ENCODE results near the gene PKNOX1.
"Not testable (repeated sequence)": the region's sequence is repeated elsewhere in the genome, so short reads cannot be mapped to it uniquely, and the experiment has no call there.

Gene PKNOX1

DNA sequence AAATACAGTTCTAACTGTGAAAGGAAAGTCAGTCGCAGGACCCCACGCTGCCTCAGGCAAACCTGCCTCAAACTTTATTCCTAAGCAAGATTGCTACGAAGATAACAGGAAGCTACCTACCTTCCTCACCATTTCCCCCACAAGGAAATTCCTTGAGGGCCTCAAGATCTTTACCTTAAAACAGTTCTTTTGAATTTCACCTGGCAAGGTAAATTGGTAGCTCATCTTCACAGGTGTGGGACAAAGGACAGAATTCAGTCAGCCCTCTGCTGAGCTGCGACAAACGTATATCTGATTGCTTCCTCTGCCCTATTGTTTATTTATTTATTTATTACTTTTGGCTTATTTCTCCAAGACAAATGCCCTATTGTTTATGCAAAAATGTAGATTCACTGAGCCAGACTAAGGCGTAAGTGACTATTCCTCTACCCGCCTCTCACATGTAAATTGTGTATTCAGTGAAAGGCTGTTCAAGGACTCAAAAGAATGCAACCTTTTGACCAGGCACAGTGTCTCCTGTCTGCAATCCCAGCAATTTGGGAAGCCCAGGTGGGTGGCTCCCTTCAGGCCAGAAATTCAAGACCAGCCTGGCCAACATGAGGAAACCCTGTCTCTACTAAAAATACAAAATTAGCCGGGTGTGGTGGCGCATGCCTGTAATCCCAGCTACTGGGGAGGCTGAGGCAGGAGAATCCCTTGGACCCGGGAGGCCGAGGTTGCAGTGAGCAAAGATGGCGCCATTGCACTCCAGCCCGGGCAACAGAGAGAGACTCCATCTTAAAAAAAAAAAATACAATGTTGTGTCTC lies 17.3 kb upstream of the PKNOX1 start:
- no peak for DNase-seq

DNA sequence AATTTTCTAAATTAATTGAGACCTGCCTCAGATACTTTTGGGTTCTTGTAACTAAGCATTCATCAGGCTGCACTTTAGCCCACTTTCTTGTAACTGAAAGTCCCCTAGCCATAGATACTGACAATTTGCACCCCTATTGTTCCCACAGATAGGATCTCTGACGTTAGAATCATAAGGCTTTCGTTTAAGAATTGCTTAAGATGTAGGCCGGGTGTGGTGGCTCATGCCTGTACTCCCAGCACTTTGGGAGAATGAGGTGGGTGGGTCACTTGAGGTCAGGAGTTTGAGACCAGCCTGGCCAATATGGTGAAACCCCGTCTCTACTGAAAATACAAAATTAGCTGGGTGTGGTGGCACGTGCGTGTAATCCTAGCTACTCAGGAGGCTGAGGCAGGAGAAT lies 16.2 kb upstream of the PKNOX1 start:
- not testable (repeated sequence) for DNase-seq

- no peak for DNase-seq
Measured at GRCh38 chr21:42959728-42960127, 14.6 kb upstream of the PKNOX1 start.

DNA sequence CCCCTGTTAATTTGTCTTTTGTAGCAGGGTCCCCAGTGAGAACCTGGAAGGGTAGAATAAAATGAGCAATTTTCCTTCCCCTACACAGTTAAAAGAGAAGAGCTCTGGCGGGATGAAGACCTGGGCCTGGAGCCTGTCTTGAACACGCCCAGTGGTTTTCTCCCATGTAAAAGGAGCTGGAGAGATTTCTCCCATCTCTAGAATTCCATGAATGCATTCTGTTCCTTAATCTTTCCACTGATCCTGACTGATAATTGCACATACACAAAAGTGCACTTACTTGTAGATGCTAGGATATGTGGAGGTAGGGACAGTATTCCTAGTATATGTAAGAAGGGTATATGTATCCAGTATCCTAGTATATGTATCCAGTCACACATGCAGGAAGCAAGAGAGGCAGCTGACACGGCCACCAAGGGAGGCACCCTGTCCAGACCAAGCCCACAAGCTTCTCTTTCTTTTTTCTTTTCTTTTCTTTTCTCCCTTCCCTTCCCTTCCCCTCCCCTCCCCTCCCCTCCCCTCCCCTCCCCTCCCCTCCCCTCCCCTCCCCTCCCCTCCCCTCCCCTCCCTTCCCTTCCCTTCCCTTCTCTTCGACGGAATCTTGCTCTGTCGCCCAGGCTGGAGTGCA lies 11.9 kb upstream of the PKNOX1 start:
- DNase-seq, result no peak

DNA sequence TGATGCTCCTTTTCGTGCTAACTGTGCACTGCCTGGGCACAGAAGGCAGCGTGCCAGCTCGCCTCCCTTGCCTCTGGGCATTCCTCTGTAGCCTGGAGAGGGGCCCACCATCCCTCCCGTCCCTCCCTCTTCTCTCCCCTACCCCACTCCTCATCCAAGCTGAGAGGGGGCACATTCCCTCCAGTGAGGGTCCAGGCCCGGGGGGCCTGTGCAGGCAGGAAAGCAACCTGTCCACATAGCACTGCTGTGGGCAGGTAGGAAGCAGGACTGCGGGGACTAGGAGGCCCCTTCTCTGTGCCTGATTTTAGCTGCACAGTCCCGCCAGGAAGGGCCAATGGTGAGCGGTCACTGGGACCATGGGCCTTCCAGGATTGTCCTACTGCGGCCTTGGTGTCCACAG lies 10.3 kb upstream of the PKNOX1 start:
- no peak for DNase-seq

DNA sequence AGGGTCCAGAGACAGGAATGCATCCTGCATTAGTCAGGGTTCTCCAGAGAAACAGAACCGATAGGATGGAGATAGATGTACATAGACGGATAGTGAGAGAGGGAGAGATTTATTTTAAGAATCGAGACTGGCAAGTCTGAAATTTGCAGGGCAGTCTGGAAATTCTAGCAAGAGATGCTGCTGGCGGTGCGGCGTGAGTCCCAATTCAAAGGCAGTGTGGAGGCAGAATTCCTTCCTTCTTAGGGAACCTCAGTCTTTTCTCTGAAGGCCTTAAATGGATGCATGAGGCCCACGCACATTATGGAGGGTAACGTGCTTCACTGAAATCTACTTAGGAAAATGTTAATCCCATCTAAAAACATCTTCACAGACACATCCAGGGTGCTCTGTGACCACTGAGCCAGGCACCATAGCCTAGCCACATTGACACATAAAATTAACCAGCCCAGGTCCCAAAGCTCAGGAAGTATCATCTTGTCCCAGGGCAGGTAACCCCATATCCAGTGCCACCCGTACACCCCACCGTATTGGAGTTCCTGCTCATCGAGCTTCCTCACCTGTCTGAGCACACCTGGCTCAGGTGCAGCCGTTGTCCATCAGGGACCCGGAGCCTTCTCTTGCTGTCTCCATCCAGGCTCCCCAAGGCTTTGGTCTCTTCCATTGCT lies 9.7 kb upstream of the PKNOX1 start:
- DNase-seq, result no peak

DNA sequence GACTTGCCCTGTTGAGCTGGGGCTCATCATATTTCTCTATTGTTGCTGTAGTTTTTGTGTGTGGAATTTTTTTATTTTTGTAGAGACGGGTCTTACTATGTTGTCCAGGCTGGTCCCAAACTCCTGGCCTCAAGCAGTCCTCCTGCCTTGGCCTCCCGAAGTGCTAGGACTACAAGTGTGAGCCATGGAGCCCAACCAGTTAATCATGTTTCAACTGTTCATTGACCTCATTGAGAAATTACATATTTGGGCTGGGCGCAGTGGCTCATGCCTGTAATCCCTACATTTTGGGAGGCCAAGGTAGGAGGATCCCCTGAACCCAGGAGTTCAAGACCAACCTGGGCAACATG lies 9.2 kb upstream of the PKNOX1 start:
- DNase-seq, result no peak

DNA sequence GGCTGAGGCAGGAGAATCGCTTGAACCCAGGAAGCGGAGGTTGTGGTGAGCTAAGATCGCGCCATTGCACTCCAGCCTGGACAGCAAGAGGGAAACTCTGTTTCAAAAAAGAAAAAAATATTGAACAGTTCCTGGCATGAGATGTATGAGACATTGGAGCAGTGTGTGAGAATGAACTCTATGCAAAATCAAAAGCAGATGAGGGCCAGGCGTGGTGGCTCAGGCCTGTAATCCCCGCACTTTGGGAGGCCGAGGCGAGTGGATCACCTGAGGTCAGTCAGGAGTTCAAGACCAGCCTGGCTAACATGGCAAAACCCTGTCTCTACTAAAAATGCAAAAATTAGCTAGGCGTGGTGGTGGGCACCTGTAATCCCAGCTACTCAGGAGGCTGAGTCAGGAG lies 6.7 kb upstream of the PKNOX1 start:
- not testable (repeated sequence) for DNase-seq

DNA sequence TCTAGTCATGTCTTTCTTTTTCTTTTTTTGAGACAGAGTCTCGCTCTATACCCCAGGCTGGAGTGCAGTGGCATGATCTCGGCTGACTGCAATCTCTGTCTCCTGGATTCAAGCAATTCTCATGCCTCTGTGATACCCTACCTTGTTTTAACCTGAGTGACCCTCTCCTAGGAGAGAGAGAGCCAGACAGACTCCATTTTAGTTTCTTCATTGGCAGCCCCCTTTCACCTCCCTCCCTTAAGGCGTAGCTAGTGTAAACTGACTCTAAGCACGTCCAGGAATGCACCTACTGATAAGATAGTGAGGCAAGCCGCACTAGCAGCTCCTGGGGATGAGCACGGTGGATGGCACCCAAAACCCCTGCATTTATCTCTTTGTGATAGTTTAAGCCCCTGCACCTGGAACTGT lies 5.2 kb upstream of the PKNOX1 start:
- DNase-seq, result no peak

DNA sequence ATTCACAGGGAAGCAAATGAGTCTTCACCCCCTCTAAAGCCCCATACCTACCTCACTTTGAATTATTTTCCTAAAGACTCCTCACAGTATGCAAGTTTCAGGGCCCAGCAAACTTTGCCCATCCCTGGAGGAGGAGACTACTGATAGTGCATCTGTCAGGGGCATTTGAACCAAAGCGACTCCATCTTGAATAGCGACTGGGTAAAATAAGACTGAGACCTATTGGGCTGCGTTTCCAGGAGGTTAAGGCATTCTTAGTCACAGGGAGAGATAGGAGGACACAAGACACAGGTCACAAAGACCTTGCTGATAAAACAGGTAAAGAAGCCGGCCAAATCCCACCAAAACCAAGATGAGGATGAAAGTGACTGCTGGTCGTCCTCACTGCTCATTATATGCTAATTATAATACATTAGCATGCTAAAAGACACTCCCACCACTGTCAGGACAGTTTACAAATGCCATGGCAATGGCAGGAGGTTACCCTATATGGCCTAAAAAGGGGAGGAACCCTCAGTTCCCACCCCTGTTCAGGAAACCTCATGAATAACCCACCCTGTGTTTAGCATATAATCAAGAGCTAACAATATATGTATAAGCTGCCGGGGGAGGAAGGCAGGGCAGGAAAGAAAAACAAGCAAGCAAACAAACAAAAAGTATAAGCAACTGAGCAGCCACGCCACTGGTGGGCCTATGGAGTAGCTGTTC lies 3.3 kb upstream of the PKNOX1 start:
- DNase-seq, result no peak

GRCh38 chr21:42971897-42972275 lies 2.5 kb upstream of the PKNOX1 start:
- DNase-seq, result no peak

- no peak for DNase-seq
Measured at GRCh38 chr21:42973309-42973990, 912 bp upstream of the PKNOX1 start.

DNA sequence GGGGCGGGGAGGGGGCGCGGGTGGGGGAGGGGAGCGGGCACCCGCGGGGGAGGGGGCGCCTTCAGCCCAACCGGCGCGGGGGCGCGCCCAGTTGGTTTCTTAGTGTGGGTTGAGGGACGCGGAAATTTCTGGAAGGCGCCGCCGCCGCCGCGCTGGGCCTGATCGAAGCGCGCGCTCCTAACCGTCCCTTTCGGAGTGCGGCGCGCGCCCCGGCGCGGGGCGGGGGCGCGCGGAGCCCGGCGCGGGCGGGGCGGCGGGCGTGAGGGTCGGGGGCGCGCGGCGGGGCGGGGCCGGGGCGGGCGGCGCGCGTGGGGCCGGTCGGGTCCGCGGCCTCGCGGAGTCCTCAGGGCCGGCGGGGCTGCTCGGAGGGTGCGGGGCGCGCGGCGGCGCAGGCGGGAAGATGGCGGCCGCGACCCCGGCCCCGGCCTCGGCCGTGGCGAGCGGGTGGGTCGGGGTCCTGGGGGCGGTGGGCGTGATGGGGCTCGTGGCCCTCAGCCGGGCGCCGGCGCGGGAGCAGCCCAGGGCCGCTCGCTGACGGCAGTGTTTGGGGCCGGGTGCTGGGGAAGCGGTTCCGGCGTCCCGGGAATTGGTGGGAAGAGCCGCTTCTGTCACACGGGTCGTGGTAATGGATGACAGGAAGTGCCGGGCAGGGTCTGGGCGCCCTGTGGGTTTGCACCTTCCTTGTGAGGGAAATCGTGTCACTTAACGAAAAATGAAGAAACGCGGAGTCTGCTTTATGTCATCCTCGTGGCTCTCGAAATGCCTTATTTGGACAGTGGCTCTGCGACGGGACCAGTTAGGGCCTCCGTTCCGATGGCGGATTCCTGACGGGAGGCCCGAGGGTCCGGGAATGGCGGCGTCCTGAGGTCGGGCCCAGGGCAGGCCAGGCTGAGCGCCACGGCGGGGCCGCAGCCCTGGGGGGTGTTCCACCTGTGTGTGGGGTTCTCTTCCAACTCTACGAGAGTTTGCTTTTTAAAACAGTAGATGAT lies 764 bp downstream of the PKNOX1 start:
- no peak for DNase-seq

DNA sequence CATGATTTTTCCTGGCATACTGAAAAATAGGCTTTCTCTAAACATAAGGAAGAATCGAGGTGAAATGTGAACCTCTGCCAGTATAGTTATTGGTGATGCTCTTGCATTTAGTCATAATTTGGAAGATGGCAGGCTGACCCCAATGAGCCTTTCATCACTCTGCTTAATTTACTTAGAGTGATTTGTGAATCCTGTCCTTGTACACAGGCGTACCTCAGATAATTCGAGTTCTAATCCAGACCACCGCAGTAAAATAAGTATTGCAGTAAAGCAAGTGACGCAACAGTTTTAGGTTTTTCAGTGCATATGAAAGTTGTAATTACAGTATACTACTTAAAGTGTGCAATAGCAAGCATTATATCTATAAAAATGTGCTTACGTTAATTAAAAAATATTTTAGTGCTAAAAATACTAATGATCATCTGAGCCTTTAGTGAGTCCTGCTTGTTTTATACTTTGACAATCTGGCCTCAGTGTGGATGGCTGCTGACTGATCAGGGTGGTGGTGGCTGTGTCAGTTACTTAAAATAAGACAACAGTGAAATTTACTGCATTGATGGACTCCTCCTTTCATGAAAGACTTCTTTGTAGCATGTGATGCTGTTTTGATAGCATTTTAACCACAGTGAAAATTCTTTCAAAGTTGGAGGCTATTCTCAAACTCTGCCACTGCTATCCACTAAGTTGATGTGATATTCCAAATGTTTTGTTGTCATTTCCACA lies 1.7 kb downstream of the PKNOX1 start:
- DNase-seq, result no peak

- no peak for DNase-seq
Measured at GRCh38 chr21:42980312-42981213, 6.2 kb downstream of the PKNOX1 start.

DNA sequence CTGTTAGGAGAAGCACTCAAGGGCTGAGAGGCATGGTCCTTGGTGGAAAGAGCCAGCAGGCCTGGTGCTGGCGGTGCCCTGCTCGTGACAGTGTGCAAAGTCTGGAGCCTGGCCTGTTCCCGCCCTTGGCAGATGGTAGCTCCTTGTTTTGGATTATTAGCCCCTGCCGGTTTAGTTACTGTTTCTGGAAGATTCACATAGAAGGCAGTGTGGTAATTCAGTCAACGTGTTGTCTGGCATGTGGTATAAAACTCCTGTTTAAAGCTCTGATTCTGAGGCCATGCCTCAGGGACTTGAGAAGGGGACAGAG lies 6.8 kb downstream of the PKNOX1 start:
- DNase-seq, result peak; percentile 64

DNA sequence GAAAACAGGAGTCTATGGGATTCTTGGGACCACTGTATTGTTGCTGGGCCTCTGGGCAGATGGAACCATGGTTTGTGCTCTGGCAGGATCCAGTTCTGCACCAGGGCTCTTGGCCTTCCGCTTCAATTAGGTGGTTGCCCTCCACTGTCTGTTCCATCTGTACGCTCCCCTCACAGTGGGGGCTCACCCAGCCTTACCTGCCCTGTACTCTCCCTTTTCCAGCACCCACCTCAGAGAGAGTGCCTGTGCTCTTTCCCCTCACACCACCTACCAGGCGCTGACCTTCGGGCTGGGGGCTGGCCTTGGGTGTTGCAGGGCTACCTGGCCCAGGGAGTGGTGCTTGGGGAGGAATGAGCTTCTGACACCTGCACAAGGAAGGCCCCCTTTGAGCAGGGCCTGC lies 7.5 kb downstream of the PKNOX1 start:
- no peak for DNase-seq

DNA sequence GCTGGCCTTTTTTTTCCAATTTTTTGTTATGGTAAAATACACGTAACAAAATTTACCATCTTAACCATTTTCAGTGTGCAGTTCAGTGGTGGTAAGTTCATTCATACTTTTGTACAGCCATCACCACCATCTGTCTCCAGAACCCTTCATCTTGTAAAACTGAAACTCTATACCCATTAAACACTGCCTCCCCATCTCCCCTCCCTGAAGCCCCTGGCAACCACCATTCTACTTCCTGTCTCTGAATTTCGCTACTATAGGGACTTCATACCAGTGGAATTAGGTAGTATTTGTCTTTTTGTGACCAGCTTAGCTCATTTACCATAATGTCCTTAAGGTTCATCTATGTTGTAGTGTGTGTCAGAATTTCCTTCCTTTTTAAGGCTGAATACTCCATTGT lies 8.7 kb downstream of the PKNOX1 start:
- peak; percentile 77 for DNase-seq

- DNase-seq, result no peak
Measured at GRCh38 chr21:42983869-42984268, 9.5 kb downstream of the PKNOX1 start.

DNA sequence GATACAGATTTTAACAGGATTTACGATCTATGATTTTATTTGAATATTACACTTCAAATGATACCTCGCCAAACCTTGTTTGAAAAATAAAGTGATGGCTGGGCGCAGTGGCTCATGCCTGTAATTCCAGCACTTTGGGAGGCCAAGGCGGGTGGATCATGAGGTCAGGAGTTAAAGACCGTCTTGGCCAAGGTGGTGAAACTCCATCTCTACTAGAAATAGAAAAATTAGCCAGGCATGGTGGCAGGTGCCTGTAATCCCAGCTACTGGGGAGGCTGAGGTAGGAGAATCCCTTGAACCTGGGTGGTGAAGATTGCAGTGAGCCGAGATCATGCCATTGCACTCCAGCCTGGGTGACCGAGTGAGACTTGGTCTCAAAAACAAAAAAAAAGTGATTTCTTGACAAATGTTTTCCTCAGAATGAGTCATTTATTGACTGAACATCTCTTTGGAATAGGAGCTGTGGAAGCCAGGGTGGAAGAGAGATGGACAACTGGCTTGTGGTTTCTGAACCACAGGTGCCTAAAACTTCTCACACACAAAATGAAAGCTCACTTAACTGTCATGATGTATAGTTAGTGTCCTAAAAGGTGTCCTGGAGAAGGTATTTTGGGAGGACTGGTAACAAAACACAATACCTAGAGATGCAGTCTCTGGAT lies 11.9 kb downstream of the PKNOX1 start:
- DNase-seq, result no peak

Data from NCI-H524 treated with DMSO at 0.1 percent for 48 hours (cell line).